OCI-LY3 (cell line): ENCODE results near the gene CLIP4.

ENCODE experiments used
- H2AFZ ChIP-seq: fragments of 200-600, 300-600 bp; shearing (Covaris generic); 2 replicates; pipeline ENCODE4 v1.6.0; 2014; ENCODE audit warnings: antibody characterized with exemption, low read depth, low read length
- H3K27ac ChIP-seq: fragments of 200-600, 300-600 bp; sonication (generic); 2 replicates; pipeline ENCODE4 v1.5.1; 2014; ENCODE audit warnings: mild to moderate bottlenecking, low read length, moderate library complexity, mixed read lengths
- H3K27me3 ChIP-seq: fragments of 200-600, 300-600 bp; sonication (generic); 2 replicates; pipeline ENCODE4 v1.6.1; 2014; ENCODE audit warnings: low read depth, low read length, mixed read lengths
- H3K36me3 ChIP-seq: fragments of 200-600, 300-600 bp; sonication (generic); replicated peaks from 2 replicates; pipeline ENCODE3; 2014; ENCODE audit warnings: low read depth, low read length, mixed read lengths
- H3K4me1 ChIP-seq: fragments of 300-600, 200-600 bp; sonication (generic); 2 replicates; pipeline ENCODE4 v1.6.1; 2014; ENCODE audit warnings: low read length, mixed read lengths
- H3K4me2 ChIP-seq: fragments of 200-600, 300-600 bp; sonication (generic); 2 replicates; pipeline ENCODE4 v1.6.1; 2014; ENCODE audit warnings: low read length, mixed read lengths
- H3K4me3 ChIP-seq: fragments of 300-600, 200-600 bp; sonication (generic); 2 replicates; pipeline ENCODE4 v1.5.1; 2014; ENCODE audit warnings: antibody characterized with exemption, mild to moderate bottlenecking, low read length, moderate library complexity
- H3K79me2 ChIP-seq: fragments of 300-600, 200-600 bp; shearing (Covaris generic); 2 replicates; pipeline ENCODE4 v1.6.1; 2014; ENCODE audit warnings: mild to moderate bottlenecking, low read length, mixed read lengths
- H3K9ac ChIP-seq: fragments of 300-600, 200-600 bp; shearing (Covaris generic); 2 replicates; pipeline ENCODE4 v1.6.0; 2014; ENCODE audit warnings: mild to moderate bottlenecking, low read length, moderate library complexity
- H3K9me3 ChIP-seq: fragments of 200-600, 300-600 bp; shearing (Covaris generic); 2 replicates; pipeline ENCODE4 v1.6.1; 2014; ENCODE audit warnings: low read length, mixed read lengths; ENCODE audit not compliant: insufficient read depth
- H4K20me1 ChIP-seq: fragments of 200-600, 300-600 bp; sonication (generic); 2 replicates; pipeline ENCODE4 v1.6.1; 2016; ENCODE audit warnings: low read length, mixed read lengths; ENCODE audit not compliant: insufficient read depth
- CTCF ChIP-seq: fragments of 200-600, 300-600 bp; sonication (generic); IDR thresholded peaks from 2 replicates; pipeline ENCODE4 v1.5.1; 2014; ENCODE audit warnings: antibody characterized with exemption, low read length, low read depth
- EZH2phosphoT487 ChIP-seq: fragments of 200-600 bp; shearing (Covaris generic); IDR thresholded peaks from 2 replicates; pipeline ENCODE4 v1.6.1; 2018; ENCODE audit warnings: antibody characterized with exemption, mixed run types, low read depth

Gene CLIP4

GRCh38 chr2:29193111-29193510 lies 77.9 kb downstream of the CLIP4 start:
- Histone ChIP-seq H3K9me3 (no peaks in the 10 kb centered on the region), H2AFZ (no peak overlapping the region), H3K9ac (no peak overlapping the region)

DNA sequence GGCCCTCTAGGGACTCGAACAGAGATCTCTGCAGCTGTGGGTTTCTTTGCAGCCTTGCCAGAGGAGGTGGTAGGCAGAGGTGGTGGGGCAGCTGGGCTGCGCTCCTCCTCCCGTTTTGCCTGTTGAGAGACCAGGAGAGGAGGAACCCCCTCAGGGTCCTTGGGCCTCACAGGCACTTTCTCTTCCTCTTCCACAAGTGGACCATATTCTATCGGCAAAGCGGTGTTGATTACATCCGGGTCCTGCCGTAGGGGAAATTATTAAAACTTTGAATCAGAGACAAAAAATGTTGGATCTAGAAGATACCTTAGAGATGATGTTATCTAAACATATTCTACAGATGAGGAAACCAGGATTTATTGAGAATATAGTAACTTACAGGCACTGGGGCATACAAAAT lies 78.5 kb downstream of the CLIP4 start:
- no peak overlapping the region for H3K27ac ChIP-seq
- H2AFZ ChIP-seq, result no peak overlapping the region
- H3K4me3 ChIP-seq, result no peak overlapping the region
- no peaks in the 10 kb centered on the region for H3K36me3 ChIP-seq
- no peaks in the 10 kb centered on the region for H4K20me1 ChIP-seq
- peaks cover 5% of the 10 kb centered on the region; the same call in 1 of the 2 replicates for H3K4me1 ChIP-seq
- TF ChIP-seq CTCF (no peak), EZH2phosphoT487 (no peak)
- no peak overlapping the region for H3K4me2 ChIP-seq
- H3K9ac ChIP-seq, result no peak overlapping the region
- no peaks in the 10 kb centered on the region for H3K9me3 ChIP-seq
- no peaks in the 10 kb centered on the region for H3K79me2 ChIP-seq
- H3K27me3 ChIP-seq, result no peaks in the 10 kb centered on the region

More at GRCh38 chr2:29193111-29193510, 77.9 kb downstream of the CLIP4 start:
- Histone ChIP-seq H3K79me2 (no peaks in the 10 kb centered on the region), H3K27ac (no peak overlapping the region), H3K36me3 (no peaks in the 10 kb centered on the region), H4K20me1 (no peaks in the 10 kb centered on the region), H3K4me1 (peaks cover 5% of the 10 kb centered on the region; the same call in 1 of the 2 replicates), H3K4me3 (no peak overlapping the region), H3K4me2 (no peak overlapping the region), H3K27me3 (no peaks in the 10 kb centered on the region)
- TF ChIP-seq EZH2phosphoT487, result no peak
- no peak for TF ChIP-seq CTCF

- Histone ChIP-seq H3K4me3 (no peak overlapping the region), H3K9ac (no peak overlapping the region), H3K36me3 (no peaks in the 10 kb centered on the region), H3K4me1 (no peaks in the 10 kb centered on the region), H3K27me3 (no peaks in the 10 kb centered on the region), H3K79me2 (no peaks in the 10 kb centered on the region), H2AFZ (no peak overlapping the region), H4K20me1 (no peaks in the 10 kb centered on the region), H3K9me3 (no peaks in the 10 kb centered on the region), H3K4me2 (no peak overlapping the region), H3K27ac (no peak overlapping the region)
- TF ChIP-seq CTCF, result no peak
- TF ChIP-seq EZH2phosphoT487, result no peak
These were observed 80.6 kb downstream of the CLIP4 start for GRCh38 chr2:29195796-29196195.

DNA sequence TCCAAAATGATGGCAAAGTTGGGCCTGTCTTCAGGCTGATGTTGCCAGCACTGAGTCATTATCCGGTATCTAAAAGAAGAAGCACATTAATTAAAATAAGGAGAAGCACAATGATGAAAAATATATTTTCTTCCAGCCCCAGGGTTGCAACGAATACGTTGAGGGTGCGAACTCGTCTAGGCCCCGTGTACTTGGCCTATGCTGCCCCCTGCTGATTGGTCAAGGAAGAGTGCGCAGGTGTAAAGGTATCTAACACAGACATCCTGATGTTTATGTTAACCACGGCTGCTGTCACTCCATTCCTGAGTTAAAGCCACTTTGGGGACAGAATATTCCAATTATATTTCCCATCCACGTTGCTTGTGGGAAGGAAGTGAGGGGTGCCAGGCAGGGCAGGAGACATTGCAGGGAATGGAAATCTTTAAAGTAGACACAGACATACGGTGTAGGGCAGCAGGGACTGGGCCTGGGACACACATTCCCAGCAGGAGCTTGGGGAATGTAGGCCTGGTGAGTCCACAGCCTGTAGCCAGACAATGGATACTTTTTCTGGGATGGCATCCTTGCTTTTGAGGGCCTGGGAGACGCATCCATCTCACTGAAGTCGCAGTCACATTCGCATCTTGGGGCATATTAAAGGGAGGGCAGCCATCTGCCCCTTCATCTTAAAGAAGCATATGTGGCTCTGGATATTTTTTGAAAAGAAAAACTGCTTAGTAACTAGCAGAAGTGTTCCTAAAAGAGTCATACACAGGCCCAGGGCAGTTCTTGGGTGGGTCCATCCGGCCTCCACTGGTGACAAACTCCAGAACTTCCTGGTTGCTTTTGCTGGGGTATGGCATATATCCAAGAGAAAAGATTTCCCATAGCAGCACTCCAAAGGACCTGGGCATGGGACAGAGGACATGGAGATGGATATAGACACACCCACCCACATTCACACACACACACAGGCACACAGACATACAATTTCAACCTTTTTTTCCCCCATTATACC lies 81.9 kb downstream of the CLIP4 start:
- Histone ChIP-seq H4K20me1 (no peaks in the 10 kb centered on the region), H3K27ac (no peak overlapping the region), H3K9me3 (no peaks in the 10 kb centered on the region), H3K4me3 (no peak overlapping the region), H3K27me3 (no peaks in the 10 kb centered on the region), H3K79me2 (no peaks in the 10 kb centered on the region), H3K36me3 (no peaks in the 10 kb centered on the region), H3K4me2 (no peak overlapping the region), H3K4me1 (no peaks in the 10 kb centered on the region), H2AFZ (no peak overlapping the region), H3K9ac (no peak overlapping the region)
- TF ChIP-seq EZH2phosphoT487 (no peak), CTCF (peak; percentile 81)
